ENCODE measurements around the gene ZNF823. TPM values are rescaled to one million over a fixed set of nuclear protein-coding genes. Genes with fewer than 3 reads are reported as not detected.

ZNF823 gene
- polyA plus RNA-seq, 1 of the 3 experiments (the other 2 are of a cell fraction) = 1.5 TPM

GRCh38 chr19:11710313-11710712 is 28.4 kb downstream of the ZNF823 start:
- Histone ChIP-seq H3K4me2 (no peak overlapping the region), H2AFZ (ENCODE audit: low read depth) (no peak overlapping the region), H3K27me3 (ENCODE audit: insufficient read depth) (no peaks in the 10 kb centered on the region), H3K9me3 (no peaks in the 10 kb centered on the region), H3K4me1 (ENCODE audit: control insufficient read depth in 1 of 2, insufficient read depth in 2 of 2, low read depth in 1 of 2, low read length in 1 of 2) (no peaks in the 10 kb centered on the region), H3K27ac (ENCODE audit: low read depth in 2 of 2, low read length in 1 of 2) (no peak overlapping the region), H3K9ac (no peak overlapping the region), H3K9me2 (no peaks in the 10 kb centered on the region), H4K20me1 (ENCODE audit: insufficient read depth) (no peaks in the 10 kb centered on the region), H3K36me3 (replicated peaks in 1 of 2; ENCODE audit: control insufficient read depth in 1 of 2, insufficient read depth in 2 of 2, low read length in 1 of 2) (no peaks in the 10 kb centered on the region), H3K4me3 (ENCODE audit: low read depth in 2 of 2, low read length in 1 of 2) (no peak overlapping the region), H3K79me2 (ENCODE audit: insufficient read depth) (no peaks in the 10 kb centered on the region), H3F3A (replicated peaks; ENCODE audit: insufficient read depth) (no peaks in the 10 kb centered on the region)
- CTCF ChIA-PET = no interaction called here
- no peak for TF ChIP-seq JUND (IDR thresholded peaks at IDR 0.05)
- TF ChIP-seq MEF2A (IDR thresholded peaks at IDR 0.05; ENCODE audit: borderline replicate concordance, low read depth) = no peak
- TF ChIP-seq PBX3 (IDR thresholded peaks at IDR 0.05) = no peak
- TF ChIP-seq, protein P1, sequence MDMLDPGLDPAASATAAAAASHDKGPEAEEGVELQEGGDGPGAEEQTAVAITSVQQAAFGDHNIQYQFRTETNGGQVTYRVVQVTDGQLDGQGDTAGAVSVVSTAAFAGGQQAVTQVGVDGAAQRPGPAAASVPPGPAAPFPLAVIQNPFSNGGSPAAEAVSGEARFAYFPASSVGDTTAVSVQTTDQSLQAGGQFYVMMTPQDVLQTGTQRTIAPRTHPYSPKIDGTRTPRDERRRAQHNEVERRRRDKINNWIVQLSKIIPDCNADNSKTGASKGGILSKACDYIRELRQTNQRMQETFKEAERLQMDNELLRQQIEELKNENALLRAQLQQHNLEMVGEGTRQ (IDR thresholded peaks at IDR 0.05; ENCODE audit: borderline replicate concordance, low read depth, low read length) = no peak
- TF ChIP-seq NRF1 (IDR thresholded peaks at IDR 0.05; ENCODE audit: low read depth, low read length) = no peak
- no peak for TF ChIP-seq MXI1 (IDR thresholded peaks at IDR 0.05; ENCODE audit: low read depth, low read length)
- 55% methylated on average over 10 of the region's 10 CpGs for WGBS (ENCODE audit: low lambda C conversion rate)
- POLR2A ChIA-PET = no interaction called here
- no peak for DNase-seq

DNA sequence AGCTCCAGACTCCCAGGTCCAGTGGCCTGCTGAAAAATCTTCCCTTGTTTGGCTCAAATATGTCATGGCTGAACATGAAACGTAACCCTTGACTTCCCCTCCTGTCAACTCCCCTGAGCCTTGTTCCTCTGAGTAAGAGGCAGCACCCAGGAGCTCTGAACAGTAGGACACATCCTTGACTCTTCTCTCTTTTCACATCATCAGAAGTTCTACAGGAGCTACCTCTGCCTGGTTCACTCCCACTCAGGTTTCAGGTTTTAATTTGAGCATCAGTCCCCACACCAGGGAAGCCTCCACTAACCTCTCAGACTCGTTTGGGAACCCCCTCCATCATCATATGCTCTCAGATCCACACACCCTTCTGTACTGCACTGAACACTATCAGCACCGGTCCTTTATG is 30.3 kb downstream of the ZNF823 start:
- CTCF ChIA-PET = interaction anchor here (0.8 to 2.2 kb wide), 2 partner anchors 8 to 90 kb away, joined by 5 to 10 read pairs; partner anchors contain the start of gene ZNF491
- Histone ChIP-seq H3K4me1 (ENCODE audit: control insufficient read depth in 1 of 2, insufficient read depth in 2 of 2, low read depth in 1 of 2, low read length in 1 of 2) (no peaks in the 10 kb centered on the region), H3K27ac (ENCODE audit: low read depth in 2 of 2, low read length in 1 of 2) (no peak overlapping the region), H3K36me3 (replicated peaks in 1 of 2; ENCODE audit: control insufficient read depth in 1 of 2, insufficient read depth in 2 of 2, low read length in 1 of 2) (no peaks in the 10 kb centered on the region), H3K9me3 (no peaks in the 10 kb centered on the region), H3F3A (replicated peaks; ENCODE audit: insufficient read depth) (no peaks in the 10 kb centered on the region), H3K4me3 (ENCODE audit: low read depth in 2 of 2, low read length in 1 of 2) (no peak overlapping the region), H3K4me2 (no peak overlapping the region), H3K9ac (no peak overlapping the region), H3K9me2 (no peaks in the 10 kb centered on the region), H4K20me1 (ENCODE audit: insufficient read depth) (no peaks in the 10 kb centered on the region), H2AFZ (ENCODE audit: low read depth) (no peak overlapping the region), H3K79me2 (ENCODE audit: insufficient read depth) (no peaks in the 10 kb centered on the region), H3K27me3 (ENCODE audit: insufficient read depth) (no peaks in the 10 kb centered on the region)
- DNase-seq = no peak
- no peak for TF ChIP-seq NRF1 (IDR thresholded peaks at IDR 0.05; ENCODE audit: low read depth, low read length)
- no peak for TF ChIP-seq SMC3 (IDR thresholded peaks at IDR 0.05; ENCODE audit: low read depth, low read length)
- no peak for TF ChIP-seq RAD21 (IDR thresholded peaks at IDR 0.05; ENCODE audit: low read length)
- no peak for TF ChIP-seq MAX (IDR thresholded peaks at IDR 0.05; ENCODE audit: low read depth)
- no peak for TF ChIP-seq CHD2 (IDR thresholded peaks at IDR 0.05; ENCODE audit: low read length, partially characterized antibody)
- no peak for TF ChIP-seq YY1 (IDR thresholded peaks at IDR 0.05; ENCODE audit: low read depth)
- 30% methylated on average over 3 of the region's 3 CpGs for WGBS (ENCODE audit: low lambda C conversion rate)
- POLR2A ChIA-PET = no interaction called here

DNA sequence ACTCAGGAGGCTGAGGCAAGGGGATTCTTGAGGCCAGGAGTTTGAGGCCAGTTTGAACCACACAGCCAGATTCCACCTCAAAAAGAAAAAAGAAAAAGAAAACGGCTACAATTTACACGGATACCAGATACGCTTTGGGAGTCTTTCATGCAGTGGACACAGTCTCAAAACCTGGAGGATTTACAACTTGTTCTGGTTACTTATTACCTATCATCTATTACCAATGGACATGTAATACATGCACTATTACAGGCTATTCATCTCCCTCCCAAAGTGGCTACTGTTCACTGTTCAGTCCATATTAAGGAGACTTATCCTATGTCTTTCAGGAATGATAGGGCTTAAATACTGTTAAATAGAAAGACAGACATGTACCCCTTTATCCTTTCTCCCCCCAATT is 33.3 kb downstream of the ZNF823 start:
- H3K27ac ChIP-seq (ENCODE audit: low read depth in 2 of 2, low read length in 1 of 2) = no peak overlapping the region
- H3K79me2 ChIP-seq (ENCODE audit: insufficient read depth) = no peaks in the 10 kb centered on the region
- H3K9ac ChIP-seq = no peak overlapping the region
- H3K4me2 ChIP-seq = no peak overlapping the region
- H3K4me3 ChIP-seq (ENCODE audit: low read depth in 2 of 2, low read length in 1 of 2) = no peak overlapping the region
- no peak for TF ChIP-seq MAX (IDR thresholded peaks at IDR 0.05; ENCODE audit: low read depth)
- no peak for TF ChIP-seq JUND (IDR thresholded peaks at IDR 0.05)
- TF ChIP-seq YY1 (IDR thresholded peaks at IDR 0.05; ENCODE audit: low read depth) = no peak
- TF ChIP-seq MXI1 (IDR thresholded peaks at IDR 0.05; ENCODE audit: low read depth, low read length) = no peak
- TF ChIP-seq, protein P2, sequence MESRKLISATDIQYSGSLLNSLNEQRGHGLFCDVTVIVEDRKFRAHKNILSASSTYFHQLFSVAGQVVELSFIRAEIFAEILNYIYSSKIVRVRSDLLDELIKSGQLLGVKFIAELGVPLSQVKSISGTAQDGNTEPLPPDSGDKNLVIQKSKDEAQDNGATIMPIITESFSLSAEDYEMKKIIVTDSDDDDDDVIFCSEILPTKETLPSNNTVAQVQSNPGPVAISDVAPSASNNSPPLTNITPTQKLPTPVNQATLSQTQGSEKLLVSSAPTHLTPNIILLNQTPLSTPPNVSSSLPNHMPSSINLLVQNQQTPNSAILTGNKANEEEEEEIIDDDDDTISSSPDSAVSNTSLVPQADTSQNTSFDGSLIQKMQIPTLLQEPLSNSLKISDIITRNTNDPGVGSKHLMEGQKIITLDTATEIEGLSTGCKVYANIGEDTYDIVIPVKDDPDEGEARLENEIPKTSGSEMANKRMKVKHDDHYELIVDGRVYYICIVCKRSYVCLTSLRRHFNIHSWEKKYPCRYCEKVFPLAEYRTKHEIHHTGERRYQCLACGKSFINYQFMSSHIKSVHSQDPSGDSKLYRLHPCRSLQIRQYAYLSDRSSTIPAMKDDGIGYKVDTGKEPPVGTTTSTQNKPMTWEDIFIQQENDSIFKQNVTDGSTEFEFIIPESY (IDR thresholded peaks at IDR 0.05; ENCODE audit: borderline replicate concordance, low read depth) = no peak
- TF ChIP-seq ELF1 (IDR thresholded peaks at IDR 0.05) = no peak
- H3K36me3 ChIP-seq (replicated peaks in 1 of 2; ENCODE audit: control insufficient read depth in 1 of 2, insufficient read depth in 2 of 2, low read length in 1 of 2) = no peaks in the 10 kb centered on the region
- H3K9me3 ChIP-seq = no peaks in the 10 kb centered on the region
- H3K27me3 ChIP-seq (ENCODE audit: insufficient read depth) = no peaks in the 10 kb centered on the region
- CTCF ChIA-PET = no interaction called here
- no peak overlapping the region for H2AFZ ChIP-seq (ENCODE audit: low read depth)
- H3F3A ChIP-seq (replicated peaks; ENCODE audit: insufficient read depth) = no peaks in the 10 kb centered on the region
- 43% methylated on average over 3 of the region's 3 CpGs for WGBS (ENCODE audit: low lambda C conversion rate)
- no peaks in the 10 kb centered on the region for H3K9me2 ChIP-seq
- no peak for DNase-seq
- H4K20me1 ChIP-seq (ENCODE audit: insufficient read depth) = no peaks in the 10 kb centered on the region
- POLR2A ChIA-PET = no interaction called here
- H3K4me1 ChIP-seq (ENCODE audit: control insufficient read depth in 1 of 2, insufficient read depth in 2 of 2, low read depth in 1 of 2, low read length in 1 of 2) = no peaks in the 10 kb centered on the region
